ENCODE data around the gene CCR5AS.

Gene CCR5AS

DNA sequence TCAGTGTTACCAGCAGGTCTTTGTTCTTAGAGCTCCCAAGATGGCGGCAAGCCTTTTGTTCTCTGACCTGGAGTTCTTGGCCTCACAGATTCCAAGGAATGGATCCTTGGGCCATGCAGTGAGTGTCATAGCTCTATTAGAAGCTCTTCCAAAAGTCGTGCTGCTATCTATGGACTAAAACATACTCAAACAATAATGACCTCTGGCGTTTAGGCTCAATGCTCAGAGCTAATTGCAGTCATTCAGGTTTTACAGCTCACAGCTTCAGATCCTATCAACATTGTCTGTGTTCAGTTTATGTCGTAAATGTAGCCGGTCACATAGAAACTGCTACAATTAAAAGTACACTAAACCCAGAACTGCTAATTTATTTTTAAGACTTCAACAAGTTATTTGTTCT is 22.4 kb upstream of the CCR5AS start:
- no peak for DNase-seq (ENCODE audit: low spot score)

DNA sequence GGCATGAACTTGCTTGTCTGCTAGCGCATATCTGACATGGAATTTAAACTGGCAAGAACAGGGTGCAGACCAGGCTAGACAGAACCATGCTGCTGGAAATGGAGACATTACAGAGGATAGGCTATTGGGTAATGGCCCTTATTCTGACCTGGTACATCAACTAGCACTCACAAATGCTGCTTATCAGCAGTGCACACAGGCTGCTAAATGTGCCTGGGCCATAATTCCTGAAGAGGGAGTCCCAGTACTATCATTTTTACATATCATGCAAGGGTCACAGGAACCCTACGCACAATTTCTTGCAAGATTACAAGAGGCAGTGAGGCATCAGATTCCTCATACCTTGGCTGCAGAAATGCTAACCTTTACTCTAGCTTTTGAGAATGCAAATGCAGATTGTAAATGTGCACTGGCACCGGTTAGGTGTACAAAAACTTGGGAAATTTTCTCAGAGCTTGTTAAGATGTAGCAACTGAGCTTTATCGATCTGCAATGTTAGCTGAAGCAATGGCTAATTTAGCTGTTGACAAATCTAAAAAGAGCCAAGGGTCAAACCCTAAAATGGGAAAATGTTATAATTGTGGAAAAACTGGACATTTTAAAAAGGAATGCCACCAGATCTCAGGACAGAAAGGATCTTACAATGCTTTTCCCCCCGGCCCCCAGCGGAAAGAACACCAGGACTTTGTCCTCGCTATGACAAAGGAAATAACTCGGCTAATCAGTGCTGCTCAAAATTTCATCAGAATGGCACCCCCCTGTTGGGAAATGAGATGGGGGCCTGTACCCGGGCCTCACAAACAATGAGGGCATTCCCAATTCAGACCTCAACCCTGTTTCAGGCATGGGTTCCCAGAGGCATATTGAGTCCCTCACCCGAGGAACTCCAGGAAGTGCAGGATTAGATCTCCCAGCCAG is 21.3 kb upstream of the CCR5AS start:
- DNase-seq (ENCODE audit: low spot score): peak; percentile 84

DNA sequence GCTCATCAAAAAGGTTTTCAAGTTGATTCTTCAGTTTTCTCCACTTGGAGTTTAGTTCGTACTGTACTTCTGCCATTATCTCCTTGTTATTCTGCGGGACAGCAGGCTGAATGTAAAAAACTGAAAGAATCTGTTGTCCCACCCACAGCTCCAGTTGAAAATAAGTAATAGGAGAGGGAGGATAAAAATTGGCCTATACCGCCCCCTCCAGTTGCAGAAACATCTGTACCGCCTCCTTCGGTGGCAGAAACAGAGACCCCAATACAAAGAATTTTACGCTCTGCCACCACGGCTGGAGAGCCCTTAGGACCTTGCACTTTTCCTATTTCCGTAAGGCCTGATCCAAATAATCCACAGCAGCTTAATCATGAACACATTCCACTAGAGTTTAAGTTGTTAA is 20.5 kb upstream of the CCR5AS start:
- DNase-seq (ENCODE audit: low spot score): peak; percentile 34

DNA sequence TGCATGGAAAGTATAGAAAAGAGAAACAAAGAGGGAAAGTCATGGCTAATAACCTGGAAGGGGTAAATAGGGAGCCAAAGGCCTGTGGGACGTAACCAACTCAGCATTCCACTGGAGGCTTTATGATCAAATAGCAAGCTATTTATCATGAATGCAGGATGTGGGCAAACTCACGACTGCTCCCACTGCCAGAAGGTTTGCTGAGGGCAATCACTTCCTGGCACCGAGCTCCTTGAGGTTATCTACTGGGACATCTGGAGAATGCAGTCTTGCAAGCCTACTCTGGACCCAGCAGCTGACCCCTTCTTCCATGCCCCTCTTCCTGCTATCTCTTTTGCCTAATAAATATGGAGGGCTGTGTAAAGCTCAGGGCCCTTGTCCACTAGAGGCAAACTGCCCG is 19.6 kb upstream of the CCR5AS start:
- peak; percentile 51 for DNase-seq (ENCODE audit: low spot score)

DNA sequence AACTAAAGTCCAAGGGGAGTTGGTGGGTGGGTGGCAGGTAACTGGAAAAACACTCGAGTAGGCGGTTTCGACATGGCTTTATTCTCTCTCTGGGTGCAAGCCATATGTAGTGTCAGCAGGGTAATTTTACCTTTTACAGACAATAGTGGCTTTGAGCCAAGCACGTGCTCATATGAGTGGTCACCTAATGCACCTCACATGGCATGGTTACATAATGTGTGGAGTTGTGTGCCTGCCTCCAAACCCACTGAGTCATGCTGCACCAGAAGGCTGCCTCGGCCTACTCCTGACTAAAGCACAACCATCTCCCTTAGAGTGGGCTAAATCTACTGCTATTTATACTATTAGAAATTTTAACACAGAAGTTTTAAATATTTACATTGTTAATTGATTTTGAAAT is 16.7 kb upstream of the CCR5AS start:
- no peak for DNase-seq (ENCODE audit: low spot score)

DNA sequence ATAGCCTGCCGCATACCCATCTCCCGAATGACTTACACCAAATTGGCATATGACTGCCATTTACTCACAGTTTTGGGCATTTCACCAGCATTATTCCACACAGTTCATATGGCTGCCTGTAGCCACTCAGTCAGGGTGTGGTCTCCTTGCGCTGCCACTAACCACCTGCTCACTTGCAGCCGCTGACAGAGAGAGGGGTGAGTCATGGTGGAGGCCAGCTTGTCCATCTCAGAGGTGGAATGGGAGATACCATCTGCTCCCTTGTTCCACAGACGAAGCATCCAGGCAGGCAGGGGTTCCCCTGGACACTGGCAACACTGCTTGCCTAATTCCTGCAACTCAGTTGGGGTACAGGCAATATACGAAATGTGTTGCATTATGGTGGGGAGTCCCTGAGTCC is 15.8 kb upstream of the CCR5AS start:
- peak; percentile 32 for DNase-seq (ENCODE audit: low spot score)

DNA sequence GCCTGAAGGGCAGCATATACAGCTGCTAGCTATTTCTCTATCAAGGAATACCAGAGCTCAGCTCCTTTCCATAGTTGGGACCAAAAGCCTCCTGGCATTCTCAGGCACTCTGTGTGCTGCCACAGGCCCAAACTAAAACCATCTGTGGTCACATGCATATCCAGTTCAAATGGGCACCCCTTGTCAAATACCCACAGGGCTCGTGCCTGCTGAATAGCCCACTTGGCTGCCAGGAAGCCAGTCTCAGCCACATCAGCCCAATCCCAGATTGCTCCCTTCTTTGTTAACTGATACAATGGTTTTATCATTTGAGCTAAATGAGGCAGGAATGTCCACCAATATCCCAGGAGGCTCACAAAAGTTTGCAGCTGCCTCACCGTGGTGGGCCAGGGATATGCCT is 14.1 kb upstream of the CCR5AS start:
- no peak for DNase-seq (ENCODE audit: low spot score)

DNA sequence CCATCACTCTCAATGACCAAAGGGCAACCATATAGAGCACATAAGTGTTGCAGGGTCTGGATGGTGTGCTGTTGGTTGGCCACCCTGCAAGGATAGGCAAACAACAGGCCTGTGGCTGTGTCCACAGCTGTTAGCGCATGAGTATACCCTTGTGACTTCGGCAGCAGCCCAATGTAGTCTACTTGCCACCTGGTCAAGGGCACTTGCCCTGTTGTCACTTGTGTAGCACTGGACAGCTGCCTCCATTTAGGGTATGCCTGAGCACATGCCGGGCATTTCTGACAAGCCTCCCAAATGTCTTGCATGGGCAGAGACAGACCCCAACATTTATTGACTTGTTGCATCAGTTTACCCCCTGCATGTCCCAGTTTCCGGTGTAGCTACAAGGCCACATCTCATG is 12.9 kb upstream of the CCR5AS start:
- no peak for DNase-seq (ENCODE audit: low spot score)

DNA sequence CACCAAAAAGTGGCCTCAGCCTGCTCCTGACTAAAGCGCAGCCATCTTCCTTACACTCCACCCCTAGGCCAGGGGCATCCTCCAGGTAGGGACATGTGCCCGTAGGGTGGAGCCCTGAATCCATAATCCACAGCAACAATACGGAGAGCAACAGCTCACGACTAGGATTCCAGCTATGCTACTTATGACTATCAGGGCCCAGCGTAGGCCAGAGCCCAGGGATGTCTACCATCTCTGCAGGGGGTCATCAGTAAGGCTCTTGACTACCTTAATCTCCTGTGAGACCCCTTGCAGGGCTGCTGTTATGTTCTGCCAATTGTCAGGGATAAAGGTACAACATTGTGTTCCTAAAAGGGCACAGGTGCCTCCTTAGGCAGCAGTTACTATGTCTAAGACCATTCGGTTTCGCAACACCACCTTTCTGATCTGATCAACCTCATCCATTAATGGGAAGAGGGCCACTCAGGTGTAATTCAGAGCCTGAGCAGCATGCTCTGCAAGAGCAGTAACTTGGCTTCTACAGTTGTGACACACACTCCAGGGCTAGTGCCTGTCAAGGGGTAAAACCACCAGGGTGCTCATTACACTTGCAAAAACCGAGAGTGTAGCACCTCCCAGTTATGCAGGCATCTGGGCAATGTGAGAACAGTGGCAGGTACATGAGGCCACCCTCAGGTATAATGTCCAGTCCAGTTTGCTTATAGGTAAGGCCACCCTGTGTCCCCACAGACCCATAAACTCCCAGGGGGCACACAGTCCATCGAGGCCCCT is 11.2 kb upstream of the CCR5AS start:
- no peak for DNase-seq (ENCODE audit: low spot score)

DNA sequence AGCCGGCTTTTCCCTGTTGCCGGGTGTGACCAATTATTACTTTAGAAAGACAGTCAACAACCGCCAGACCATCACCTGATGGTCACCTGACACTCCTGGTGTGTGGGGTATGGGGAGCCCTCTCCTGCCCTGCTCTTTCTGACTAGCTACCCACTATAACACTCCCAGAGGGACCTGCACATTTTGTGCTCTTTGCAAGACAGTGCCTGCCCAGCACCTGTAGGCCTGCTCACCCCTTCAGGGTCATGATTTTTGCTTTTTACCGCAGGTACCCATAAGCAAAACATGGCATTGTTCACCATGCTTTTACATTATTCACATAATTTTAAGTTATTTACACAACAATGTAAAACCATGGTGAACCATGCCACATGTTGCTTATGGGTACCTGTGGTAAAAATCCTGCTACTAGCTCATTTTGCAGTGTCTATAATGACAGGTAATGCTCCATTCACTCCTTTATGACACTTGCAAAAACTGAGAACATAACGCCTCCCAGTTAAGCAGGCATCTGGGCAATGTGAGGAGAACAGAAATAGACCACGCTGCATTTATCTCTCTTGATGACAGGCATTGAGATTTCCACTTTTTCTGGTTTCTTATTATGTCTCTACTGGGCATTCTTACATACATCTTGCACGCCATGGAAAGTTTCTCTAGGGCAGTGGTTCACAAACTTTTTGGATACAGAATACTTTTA is 10.1 kb upstream of the CCR5AS start:
- no peak for DNase-seq (ENCODE audit: low spot score)

DNA sequence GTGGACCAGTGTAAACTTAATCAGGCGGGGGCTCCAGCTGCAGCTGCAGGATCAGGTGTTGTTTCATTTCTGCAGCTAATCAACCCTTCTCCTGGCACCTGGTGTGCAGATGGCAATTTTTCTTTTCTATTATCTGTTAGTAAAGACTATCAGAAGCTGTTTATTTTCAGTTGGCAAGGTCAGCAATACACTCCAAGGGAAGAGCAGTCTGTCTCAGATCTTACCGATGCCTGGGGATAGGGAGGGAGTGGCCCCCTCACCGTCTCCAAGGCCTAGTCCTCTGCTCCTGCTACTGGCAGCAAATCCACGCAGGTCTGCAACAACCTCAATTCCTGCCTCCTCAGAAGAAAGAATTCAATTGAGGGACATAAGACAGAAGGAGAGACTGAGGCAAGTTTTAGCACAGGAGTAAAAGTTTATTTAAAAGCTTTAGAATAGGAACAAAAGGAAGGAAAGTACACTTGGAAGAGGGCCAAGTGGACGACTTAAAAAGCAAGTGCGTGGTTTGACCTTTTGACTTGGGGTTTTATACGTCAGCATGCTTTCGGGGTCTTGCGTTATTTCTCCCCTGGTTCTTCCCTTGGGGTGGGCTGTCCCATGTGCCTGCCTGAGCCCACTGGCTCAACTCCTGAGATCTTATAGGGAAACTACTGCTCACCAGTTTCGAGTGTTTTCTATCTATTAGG is 9.4 kb upstream of the CCR5AS start:
- no peak for DNase-seq (ENCODE audit: low spot score)

DNA sequence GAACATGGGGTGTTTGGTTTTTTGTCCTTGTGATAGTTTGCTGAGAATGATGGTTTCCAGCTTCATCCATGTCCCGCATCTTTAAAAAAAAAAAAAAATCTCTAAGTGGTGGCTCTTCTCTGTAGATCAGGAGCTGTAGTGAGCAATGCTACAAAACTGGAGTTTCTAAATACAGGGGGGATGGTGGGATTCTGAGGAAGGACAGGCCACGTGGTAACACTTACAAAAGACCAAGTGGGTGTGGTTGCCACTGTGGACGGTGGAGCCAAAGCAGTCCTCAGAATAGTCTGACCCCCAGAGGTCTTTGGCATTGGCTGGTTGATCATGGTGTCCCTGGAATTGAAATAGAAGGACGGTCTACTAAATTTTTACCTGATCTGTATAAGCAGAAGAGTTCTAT is 7.9 kb upstream of the CCR5AS start:
- DNase-seq (ENCODE audit: low spot score): no peak

DNA sequence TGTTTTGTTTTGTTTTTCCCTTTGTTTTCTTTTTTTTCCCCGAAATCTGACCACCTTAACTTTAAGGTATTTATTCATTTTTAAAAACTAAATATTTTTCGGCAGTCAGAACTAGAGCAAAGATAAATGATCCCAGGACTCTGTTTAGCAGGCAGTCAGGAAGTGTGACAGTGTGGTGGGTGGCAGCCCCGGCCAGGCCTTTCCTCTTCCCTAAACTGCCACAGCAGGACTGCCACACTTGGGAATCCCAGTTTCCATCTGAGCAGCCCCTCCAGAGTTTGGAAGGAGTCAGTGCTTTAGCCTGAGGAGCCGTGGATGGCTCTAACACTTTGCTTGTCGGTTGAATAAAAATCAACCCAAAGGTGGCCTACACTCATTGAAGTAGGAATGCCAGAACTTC is 7.1 kb upstream of the CCR5AS start:
- DNase-seq (ENCODE audit: low spot score): no peak

DNA sequence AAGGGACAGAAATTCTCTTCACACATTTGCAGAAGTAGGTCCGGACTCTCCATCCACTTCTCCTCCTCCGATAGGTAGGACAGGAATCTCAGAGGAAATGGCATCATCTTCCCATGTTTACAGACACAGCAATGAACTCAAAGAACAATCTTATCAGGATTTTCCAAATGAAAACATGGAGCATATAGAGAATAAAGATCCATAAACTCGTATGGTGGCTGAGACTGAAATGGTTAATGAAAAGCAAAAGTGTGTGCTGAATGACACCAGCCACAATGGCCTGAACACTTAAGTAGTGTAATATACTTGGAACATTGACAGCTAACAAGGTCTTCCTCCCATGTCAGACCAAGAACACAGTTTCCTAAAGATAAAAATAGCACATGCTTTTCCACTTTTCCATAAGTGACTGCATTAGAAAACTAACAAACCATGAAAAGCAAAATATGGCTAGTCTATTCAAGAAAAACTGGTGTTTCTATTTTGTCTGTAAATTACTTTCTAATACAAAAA is 6.0 kb upstream of the CCR5AS start:
- no peak for DNase-seq (ENCODE audit: low spot score)

DNA sequence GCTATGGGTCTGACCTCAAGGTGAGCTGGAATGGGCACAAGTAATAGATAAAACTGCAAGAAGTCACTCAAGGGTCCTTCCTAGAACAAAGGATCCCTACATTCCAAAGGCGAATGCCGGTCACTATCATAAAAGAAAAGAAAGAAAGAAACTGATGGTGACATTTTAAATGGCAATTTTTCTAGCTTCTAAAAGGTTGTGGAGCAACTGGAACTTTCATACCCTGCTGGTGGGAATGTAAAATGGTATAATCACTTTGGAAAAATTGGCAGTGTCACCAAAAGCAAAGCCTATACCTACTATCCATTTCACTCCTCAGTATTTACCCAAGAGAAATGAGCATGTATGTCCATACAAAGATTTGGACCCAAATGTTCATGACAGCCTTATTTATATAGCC is 4.4 kb upstream of the CCR5AS start:
- no peak for DNase-seq (ENCODE audit: low spot score)

DNA sequence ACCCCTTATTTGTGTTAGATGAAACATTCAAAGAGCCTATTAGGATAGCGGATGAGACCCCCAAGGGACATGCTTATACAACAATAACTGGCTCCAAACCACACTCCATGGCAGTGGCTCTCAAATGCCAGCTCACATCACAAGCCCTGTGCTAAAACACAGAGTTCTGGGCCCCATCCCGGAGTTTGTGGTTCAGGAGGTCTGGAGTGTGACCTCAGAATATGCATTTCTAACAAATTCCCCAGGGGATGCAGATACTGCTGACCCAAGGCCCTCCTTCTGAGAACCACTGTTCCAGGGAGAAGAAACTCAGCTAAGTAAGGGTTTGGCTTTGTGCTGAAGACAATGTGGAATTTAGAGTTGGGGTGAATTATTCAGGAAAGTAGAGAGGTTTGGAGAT is 3.8 kb upstream of the CCR5AS start:
- DNase-seq (ENCODE audit: low spot score): no peak

DNA sequence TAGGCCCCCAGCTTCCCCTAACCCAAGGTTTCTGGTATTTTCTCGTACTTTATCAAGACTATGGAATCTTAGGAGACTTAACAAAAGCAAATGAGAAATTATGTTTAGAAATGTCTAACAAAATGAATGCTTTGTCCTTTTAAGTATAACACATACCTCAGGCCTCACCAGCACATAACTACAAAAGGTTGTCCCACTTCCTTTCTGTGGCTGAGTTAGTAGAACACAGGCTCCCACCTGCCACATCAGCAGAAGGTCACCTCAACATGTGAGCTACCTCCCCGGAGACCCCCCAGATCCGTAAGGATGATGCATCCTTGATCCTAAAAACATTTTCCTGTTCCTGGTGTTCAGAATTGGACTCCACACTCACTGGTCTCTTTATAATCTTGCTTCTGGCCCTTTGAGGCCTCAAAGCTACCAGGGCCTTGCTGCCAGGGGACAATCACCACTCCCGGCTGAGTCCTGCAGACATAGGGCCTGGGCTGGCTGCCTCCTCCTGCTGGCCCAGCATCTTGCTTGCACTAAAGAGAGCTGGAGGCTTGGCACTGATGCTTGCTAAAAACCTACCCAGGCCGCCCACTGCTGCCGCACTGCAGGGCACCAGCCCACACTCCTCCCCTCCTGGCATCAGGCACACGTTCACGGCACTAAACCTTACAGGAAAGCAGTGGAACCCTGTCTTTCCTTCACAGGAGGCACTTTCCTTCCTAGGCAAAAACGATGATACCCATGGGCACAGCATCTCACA is 3.0 kb upstream of the CCR5AS start:
- no peak for DNase-seq (ENCODE audit: low spot score)

DNA sequence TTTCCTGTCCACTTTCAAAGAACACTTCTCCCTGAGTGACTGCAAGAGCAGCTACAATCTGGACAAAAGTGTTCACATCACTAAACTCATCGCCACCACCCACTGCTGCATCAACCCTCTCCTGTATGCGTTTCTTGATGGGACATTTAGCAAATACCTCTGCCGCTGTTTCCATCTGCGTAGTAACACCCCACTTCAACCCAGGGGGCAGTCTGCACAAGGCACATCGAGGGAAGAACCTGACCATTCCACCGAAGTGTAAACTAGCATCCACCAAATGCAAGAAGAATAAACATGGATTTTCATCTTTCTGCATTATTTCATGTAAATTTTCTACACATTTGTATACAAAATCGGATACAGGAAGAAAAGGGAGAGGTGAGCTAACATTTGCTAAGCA is 2.0 kb upstream of the CCR5AS start:
- DNase-seq (ENCODE audit: low spot score): no peak

DNA sequence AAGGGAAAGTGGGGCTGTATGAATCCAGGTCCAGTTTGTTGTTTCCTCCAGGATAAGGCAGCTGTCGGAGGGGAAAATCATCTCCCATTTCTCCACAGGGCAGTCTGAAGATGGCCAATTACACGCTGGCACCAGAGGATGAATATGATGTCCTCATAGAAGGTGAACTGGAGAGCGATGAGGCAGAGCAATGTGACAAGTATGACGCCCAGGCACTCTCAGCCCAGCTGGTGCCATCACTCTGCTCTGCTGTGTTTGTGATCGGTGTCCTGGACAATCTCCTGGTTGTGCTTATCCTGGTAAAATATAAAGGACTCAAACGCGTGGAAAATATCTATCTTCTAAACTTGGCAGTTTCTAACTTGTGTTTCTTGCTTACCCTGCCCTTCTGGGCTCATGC is 1.1 kb upstream of the CCR5AS start:
- peak; percentile 59 for DNase-seq (ENCODE audit: low spot score)

DNA sequence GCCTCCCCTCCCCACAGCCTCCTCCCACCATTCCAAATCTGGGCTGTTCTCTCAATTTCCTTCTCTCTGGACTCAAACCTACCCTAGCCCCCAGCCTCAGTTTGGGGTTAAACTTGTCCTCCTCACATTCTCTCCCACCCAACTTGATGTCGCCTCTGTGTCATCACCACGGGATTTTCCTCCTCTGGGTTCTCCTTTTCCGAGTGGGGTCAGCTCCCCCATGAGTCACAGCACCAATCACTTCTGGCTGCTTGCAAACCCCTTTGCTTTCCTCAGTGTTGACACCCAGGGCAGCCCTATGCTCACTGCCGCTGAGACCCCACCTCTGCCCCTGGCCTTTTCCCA is 451 bp downstream of the CCR5AS start:
- no peak for DNase-seq (ENCODE audit: low spot score)

DNA sequence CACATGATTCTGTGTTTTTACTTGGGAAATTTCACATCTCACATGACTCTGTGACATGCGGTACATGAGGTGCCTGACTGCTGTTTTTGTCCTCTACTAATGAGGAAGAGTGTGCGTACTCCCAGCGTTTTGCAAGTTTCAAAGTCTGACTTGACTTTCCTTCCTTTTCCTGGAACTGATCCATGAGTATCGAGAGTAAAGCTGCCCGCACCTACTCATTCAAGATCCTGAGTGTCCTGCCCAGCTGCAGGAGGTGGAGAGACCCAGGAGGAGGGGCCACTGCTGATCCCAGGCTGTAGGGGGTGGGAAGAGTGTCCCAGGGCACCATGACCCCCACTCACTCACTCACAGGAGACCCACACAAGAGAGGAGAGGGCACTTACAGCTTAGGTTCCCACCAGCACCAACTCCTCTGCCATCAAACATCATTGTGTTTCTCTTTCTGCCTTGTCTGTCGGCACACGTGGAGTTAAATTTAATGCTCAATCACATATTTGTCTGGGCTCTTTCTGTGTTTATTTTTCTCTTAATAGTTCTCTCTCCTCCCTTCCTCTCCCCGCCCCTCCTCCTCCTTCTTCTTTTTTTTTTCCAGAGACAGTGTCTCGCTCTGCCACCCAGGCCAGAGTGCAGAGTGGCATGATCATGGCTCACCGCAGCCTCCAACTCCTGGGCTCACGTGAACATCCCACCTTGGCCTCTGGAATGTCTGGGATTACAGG is 1.4 kb downstream of the CCR5AS start:
- no peak for DNase-seq (ENCODE audit: low spot score)

Data from hematopoietic multipotent progenitor cell treated with erythropoietin and hydrocortisone succinate and interleukin-3 and kit ligand, for 15 days (in vitro differentiated cells).